NCI-H2196 (cell line): Measurements from ENCODE around the gene DDX39B.
"Not testable (repeated sequence)": the region's sequence is repeated elsewhere in the genome, so short reads cannot be mapped to it uniquely, and the experiment has no call there.

Experiments used
- DNase-seq: peaks from one replicate; lab custom pipeline; 2025; ENCODE audit not compliant: unreplicated experiment; lab: John Stamatoyannopoulos, UW

DDX39B gene

GRCh38 chr6:31529329-31530150 lies 12.3 kb downstream of the DDX39B start:
- DNase-seq = no peak

GRCh38 chr6:31528821-31529328 lies 12.9 kb downstream of the DDX39B start, which contains the start of gene MCCD1:
TSS of gene MCCD1 (plus strand) at chr6:31528962. CDS start at chr6:31529015, 53 bp downstream.
- DNase-seq = no peak

- DNase-seq = no peak
These were observed 13.5 kb downstream of the DDX39B start for GRCh38 chr6:31528307-31528777.

- DNase-seq = no peak
These were observed 15.7 kb downstream of the DDX39B start for GRCh38 chr6:31525932-31526591.

- no peak for DNase-seq
These were observed 16.3 kb downstream of the DDX39B start for GRCh38 chr6:31525553-31525931.

GRCh38 chr6:31521835-31522234 lies 20.0 kb downstream of the DDX39B start:
- no peak for DNase-seq

GRCh38 chr6:31513456-31514165 lies 28.2 kb downstream of the DDX39B start:
- no peak for DNase-seq

GRCh38 chr6:31510007-31510406 lies 31.8 kb downstream of the DDX39B start:
- no peak for DNase-seq

- DNase-seq = not testable (repeated sequence)
These were observed 32.8 kb downstream of the DDX39B start for GRCh38 chr6:31509036-31509435.

- DNase-seq = no peak
These were observed 39.2 kb downstream of the DDX39B start for GRCh38 chr6:31502586-31502985.

- not testable (repeated sequence) for DNase-seq
These were observed 42.2 kb downstream of the DDX39B start for GRCh38 chr6:31499648-31500047.

GRCh38 chr6:31498748-31499147 lies 43.1 kb downstream of the DDX39B start:
- DNase-seq = no peak

GRCh38 chr6:31497531-31498476 lies 44.0 kb downstream of the DDX39B start, which contains the start of gene MICB:
TSS of gene MICB (plus strand) at chr6:31498145. CDS start at chr6:31498194, 49 bp downstream.
- peak; percentile 77 for DNase-seq

GRCh38 chr6:31496826-31497225 lies 45.0 kb downstream of the DDX39B start:
- DNase-seq = not testable (repeated sequence)

GRCh38 chr6:31495580-31495979 lies 46.2 kb downstream of the DDX39B start:
- DNase-seq = no peak

GRCh38 chr6:31493875-31494694 lies 47.7 kb downstream of the DDX39B start:
- DNase-seq = peak; percentile 82

- not testable (repeated sequence) for DNase-seq
These were observed 48.3 kb downstream of the DDX39B start for GRCh38 chr6:31493550-31493874.

- no peak for DNase-seq
These were observed 51.5 kb downstream of the DDX39B start for GRCh38 chr6:31490115-31490873.

- DNase-seq = no peak
These were observed 52.7 kb downstream of the DDX39B start for GRCh38 chr6:31489086-31489485.
